ENCODE data around the gene LAS1L.

DNA sequence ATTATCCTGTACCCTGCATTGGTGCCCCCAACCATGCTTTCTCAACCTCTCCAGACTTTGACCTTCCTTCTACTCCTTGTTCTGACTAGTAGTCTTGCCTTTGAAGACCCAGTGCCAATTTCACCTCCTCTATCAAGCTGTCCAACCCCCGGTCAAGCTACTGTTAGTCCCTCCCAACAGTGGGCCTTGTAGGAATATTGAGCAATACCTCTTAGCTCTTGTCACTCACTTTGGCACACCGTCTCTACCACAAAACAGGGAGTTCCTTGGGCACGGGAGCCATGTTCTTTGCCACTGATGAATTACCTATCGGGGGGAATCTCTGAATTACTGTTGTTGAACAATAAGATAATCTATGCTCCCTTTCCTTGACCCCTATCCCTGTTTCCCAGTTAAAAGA lies 25.2 kb downstream of the LAS1L start:
- TF ChIP-seq, protein P1, sequence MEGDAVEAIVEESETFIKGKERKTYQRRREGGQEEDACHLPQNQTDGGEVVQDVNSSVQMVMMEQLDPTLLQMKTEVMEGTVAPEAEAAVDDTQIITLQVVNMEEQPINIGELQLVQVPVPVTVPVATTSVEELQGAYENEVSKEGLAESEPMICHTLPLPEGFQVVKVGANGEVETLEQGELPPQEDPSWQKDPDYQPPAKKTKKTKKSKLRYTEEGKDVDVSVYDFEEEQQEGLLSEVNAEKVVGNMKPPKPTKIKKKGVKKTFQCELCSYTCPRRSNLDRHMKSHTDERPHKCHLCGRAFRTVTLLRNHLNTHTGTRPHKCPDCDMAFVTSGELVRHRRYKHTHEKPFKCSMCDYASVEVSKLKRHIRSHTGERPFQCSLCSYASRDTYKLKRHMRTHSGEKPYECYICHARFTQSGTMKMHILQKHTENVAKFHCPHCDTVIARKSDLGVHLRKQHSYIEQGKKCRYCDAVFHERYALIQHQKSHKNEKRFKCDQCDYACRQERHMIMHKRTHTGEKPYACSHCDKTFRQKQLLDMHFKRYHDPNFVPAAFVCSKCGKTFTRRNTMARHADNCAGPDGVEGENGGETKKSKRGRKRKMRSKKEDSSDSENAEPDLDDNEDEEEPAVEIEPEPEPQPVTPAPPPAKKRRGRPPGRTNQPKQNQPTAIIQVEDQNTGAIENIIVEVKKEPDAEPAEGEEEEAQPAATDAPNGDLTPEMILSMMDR (IDR thresholded peaks at IDR 0.05): no peak
- TF ChIP-seq POLR2A (IDR thresholded peaks at IDR 0.05): no peak
